Effector memory CD4-positive, alpha-beta T cell (primary cell): ENCODE measurements around the gene FAM114A2.

Source experiments
- DNase-seq, 3 donors: peaks; one replicate each; pipeline ENCODE4 v3.0.0-alpha.2; 2020
- H3K27ac ChIP-seq: 2 replicates; pipeline ENCODE4 v1.7.0; 2013; ENCODE audit warnings: mild to moderate bottlenecking, low read length, moderate library complexity; ENCODE audit not compliant: insufficient read depth, poor library complexity, severe bottlenecking
- H3K27me3 ChIP-seq: replicated peaks from 2 replicates; pipeline ENCODE4 v1.7.0; 2013; ENCODE audit warnings: mild to moderate bottlenecking, low read length; ENCODE audit not compliant: insufficient read depth, control insufficient read depth, poor library complexity, severe bottlenecking
- H3K36me3 ChIP-seq: 2 replicates; pipeline ENCODE4 v1.7.0; 2013; ENCODE audit warnings: mild to moderate bottlenecking, low read length, moderate library complexity; ENCODE audit not compliant: control insufficient read depth, insufficient read depth
- H3K4me1 ChIP-seq: 2 replicates; pipeline ENCODE4 v1.7.0; 2013; ENCODE audit warnings: low read length, mild to moderate bottlenecking; ENCODE audit not compliant: control insufficient read depth, insufficient read depth, poor library complexity, severe bottlenecking
- H3K4me3 ChIP-seq: 2 replicates; pipeline ENCODE4 v1.7.0; 2013; ENCODE audit warnings: low read length, low read depth, mild to moderate bottlenecking; ENCODE audit not compliant: insufficient read depth, poor library complexity, severe bottlenecking
- H3K9me3 ChIP-seq: 2 replicates; pipeline ENCODE4 v1.7.0; 2013; ENCODE audit warnings: mild to moderate bottlenecking, low read length, moderate library complexity; ENCODE audit not compliant: control insufficient read depth

FAM114A2 gene

GRCh38 chr5:154055201-154055600 is 16.5 kb upstream of the FAM114A2 start:
- Histone ChIP-seq H3K9me3 (no peaks in the 10 kb centered on the region), H3K4me1 (no peaks in the 10 kb centered on the region)
- no peak for DNase-seq

DNA sequence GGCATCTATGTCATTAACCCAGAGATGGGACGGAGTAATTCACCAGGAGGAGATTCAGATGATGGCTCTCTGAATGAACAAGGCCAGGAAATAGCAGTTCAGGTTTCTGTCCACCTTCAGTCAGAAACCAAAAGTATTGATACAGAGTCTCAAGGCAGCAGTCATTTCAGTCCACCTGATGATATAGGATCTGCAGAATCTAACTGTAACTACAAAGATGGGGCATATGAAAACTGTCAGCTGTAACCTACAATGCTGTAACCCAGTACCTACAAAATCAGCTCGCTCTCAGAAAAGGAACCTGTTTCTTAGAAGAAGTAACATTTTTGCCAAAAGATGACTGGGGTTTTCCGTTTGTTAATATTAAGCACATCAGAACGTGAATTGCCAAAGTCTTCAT is 14.8 kb upstream of the FAM114A2 start:
- no peak for DNase-seq
- H3K9me3 ChIP-seq: no peaks in the 10 kb centered on the region
- no peaks in the 10 kb centered on the region for H3K4me1 ChIP-seq
- no peaks in the 10 kb centered on the region for H3K27me3 ChIP-seq
- peaks cover 10% of the 10 kb centered on the region for H3K36me3 ChIP-seq
- no peak overlapping the region for H3K4me3 ChIP-seq
- no peak overlapping the region for H3K27ac ChIP-seq

More at GRCh38 chr5:154055201-154055600, 16.5 kb upstream of the FAM114A2 start:
- no peaks in the 10 kb centered on the region for H3K27me3 ChIP-seq
- no peak overlapping the region for H3K27ac ChIP-seq
- H3K36me3 ChIP-seq: peaks cover 10% of the 10 kb centered on the region
- no peak overlapping the region for H3K4me3 ChIP-seq

- no peaks in the 10 kb centered on the region for H3K4me1 ChIP-seq
- H3K9me3 ChIP-seq: no peaks in the 10 kb centered on the region
- no peak overlapping the region for H3K27ac ChIP-seq
- no peak for DNase-seq
- no peak overlapping the region for H3K4me3 ChIP-seq
- H3K36me3 ChIP-seq: peaks cover 15% of the 10 kb centered on the region
- H3K27me3 ChIP-seq: no peaks in the 10 kb centered on the region
These were observed 10.9 kb upstream of the FAM114A2 start for GRCh38 chr5:154049636-154050035.

GRCh38 chr5:154047324-154047723 is 8.6 kb upstream of the FAM114A2 start:
- Histone ChIP-seq H3K36me3 (peaks cover 5% of the 10 kb centered on the region), H3K27ac (no peak overlapping the region), H3K27me3 (no peaks in the 10 kb centered on the region), H3K4me1 (no peaks in the 10 kb centered on the region), H3K9me3 (no peaks in the 10 kb centered on the region), H3K4me3 (no peak overlapping the region)
- DNase-seq: no peak

DNA sequence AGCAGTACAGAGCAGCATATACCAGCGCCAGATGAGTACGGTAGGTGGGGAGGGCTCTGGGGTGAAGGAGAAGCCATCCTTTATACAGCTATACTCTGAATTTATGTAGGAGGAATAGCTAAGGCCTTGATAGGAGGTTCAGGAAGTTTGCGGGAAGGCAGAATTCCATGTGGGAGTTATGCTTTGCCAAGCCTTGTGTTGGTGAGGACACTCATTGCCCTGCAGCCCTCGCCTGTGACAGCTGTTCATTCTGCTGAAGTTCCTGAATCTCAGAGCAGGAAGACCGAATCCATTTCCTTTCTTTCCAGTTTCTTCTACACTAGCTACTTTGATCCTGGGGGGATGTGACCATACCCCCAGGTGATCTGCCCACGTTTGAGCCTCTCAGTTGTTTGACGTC is 7.8 kb upstream of the FAM114A2 start:
- Histone ChIP-seq H3K9me3 (no peaks in the 10 kb centered on the region), H3K36me3 (peaks cover 5% of the 10 kb centered on the region), H3K27me3 (no peaks in the 10 kb centered on the region), H3K4me1 (no peaks in the 10 kb centered on the region), H3K4me3 (no peak overlapping the region), H3K27ac (no peak overlapping the region)
- no peak for DNase-seq

- no peak for DNase-seq
- H3K27ac ChIP-seq: no peak overlapping the region
- H3K4me1 ChIP-seq: no peaks in the 10 kb centered on the region
- peaks cover 5% of the 10 kb centered on the region for H3K36me3 ChIP-seq
- H3K4me3 ChIP-seq: no peak overlapping the region
- no peaks in the 10 kb centered on the region for H3K9me3 ChIP-seq
- no peaks in the 10 kb centered on the region for H3K27me3 ChIP-seq
These were observed 5.9 kb upstream of the FAM114A2 start for GRCh38 chr5:154044581-154044980.

GRCh38 chr5:154044099-154044498 is 5.4 kb upstream of the FAM114A2 start:
- Histone ChIP-seq H3K27me3 (no peaks in the 10 kb centered on the region), H3K9me3 (no peaks in the 10 kb centered on the region), H3K27ac (no peak overlapping the region), H3K36me3 (peaks cover 5% of the 10 kb centered on the region), H3K4me3 (no peak overlapping the region), H3K4me1 (peaks cover 4% of the 10 kb centered on the region)
- DNase-seq: no peak

DNA sequence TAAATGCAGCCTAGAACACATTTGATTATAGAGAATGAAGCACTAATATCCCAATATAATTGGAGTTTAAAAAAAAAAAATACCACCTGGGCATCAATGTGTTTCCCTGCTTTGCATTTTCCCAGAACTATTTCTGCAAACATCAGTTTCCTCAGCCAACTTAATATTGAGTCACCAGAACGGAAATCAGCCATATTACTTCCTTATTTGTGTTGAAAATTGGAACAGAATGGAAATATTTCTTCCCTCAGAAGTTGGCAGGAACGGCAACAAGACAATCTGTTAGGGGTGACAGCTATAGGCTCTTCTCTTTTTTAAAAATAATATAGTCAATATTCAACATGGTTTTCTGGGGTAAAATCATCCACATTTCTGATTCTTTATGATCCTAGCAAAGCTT is 4.1 kb upstream of the FAM114A2 start:
- Histone ChIP-seq H3K27me3 (no peaks in the 10 kb centered on the region), H3K27ac (no peak overlapping the region), H3K36me3 (peaks cover 5% of the 10 kb centered on the region), H3K9me3 (no peaks in the 10 kb centered on the region), H3K4me3 (no peak overlapping the region), H3K4me1 (peaks cover 5% of the 10 kb centered on the region)
- DNase-seq: no peak

DNA sequence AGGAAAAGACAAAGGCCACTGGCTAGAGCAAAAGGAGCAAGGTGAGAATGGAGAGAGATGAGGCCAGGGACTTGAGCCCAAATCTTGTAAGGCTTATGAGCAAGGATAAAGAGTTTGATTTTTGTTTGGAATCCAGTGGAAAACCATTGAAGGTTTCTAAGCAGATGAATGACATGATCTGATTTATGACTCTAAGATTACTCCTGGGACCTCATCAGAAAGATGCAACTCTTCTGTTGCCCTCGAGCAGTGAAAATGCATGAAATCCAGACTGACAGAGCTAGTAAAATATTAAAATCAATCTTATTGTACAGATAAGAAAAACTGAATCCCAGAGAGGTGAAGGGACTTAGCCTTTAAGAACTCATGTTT is 734 bp upstream of the FAM114A2 start:
- Histone ChIP-seq H3K36me3 (no peaks in the 10 kb centered on the region), H3K4me3 (peak overlapping the region; percentile 85), H3K27ac (peak overlapping the region; percentile 77), H3K9me3 (no peaks in the 10 kb centered on the region), H3K27me3 (no peaks in the 10 kb centered on the region), H3K4me1 (peaks cover 5% of the 10 kb centered on the region)
- DNase-seq: no peak

DNA sequence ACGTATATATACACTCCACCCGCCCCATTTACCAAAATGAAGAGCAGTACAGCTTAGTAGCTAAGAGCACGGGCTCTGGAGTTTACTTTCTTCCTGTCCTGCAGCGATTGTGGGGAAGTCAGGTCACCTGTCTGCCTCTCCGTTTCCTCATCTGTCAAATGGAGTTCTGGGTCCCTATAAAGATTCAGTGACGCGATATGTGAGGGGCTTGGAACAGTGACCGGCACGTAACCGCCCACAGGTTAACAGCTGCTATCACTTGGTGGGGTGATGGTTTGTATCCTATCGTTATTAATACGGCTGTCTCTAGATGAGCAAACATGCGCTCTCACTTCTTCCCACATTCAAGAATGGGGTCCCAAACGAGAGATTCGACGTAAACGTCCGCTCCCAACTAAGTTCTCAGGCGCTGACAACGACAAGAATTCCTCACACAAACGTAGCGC is 426 bp downstream of the FAM114A2 start:
- no peaks in the 10 kb centered on the region for H3K9me3 ChIP-seq
- H3K27me3 ChIP-seq: no peaks in the 10 kb centered on the region
- peak overlapping the region; percentile 85 for H3K4me3 ChIP-seq
- DNase-seq: peak in 2 of 3 donors; percentile 9 to 24
- H3K4me1 ChIP-seq: peaks cover 5% of the 10 kb centered on the region
- H3K27ac ChIP-seq: peak overlapping the region; percentile 77
- H3K36me3 ChIP-seq: no peaks in the 10 kb centered on the region

DNA sequence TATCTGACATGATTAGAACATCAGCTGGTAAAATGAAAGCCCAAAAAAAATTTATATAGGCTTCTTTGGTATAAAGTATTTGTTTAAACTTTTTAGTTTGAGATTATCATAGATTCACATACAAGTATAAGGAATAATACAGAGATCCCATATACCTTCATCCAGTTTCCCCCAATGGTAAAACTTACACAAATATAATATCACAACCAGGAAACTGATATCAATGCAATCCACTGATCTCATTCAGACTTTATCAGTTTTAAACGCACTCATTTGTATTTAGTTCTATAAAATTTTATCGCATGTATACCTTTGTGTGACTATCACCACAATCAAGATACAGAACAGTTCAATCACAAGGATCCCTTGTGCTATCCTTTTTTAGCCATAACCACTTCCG is 3.8 kb downstream of the FAM114A2 start:
- H3K9me3 ChIP-seq: no peaks in the 10 kb centered on the region

More for the DNA sequence above, 3.8 kb downstream of the FAM114A2 start:
- Histone ChIP-seq H3K4me3 (no peak overlapping the region), H3K4me1 (peaks cover 5% of the 10 kb centered on the region), H3K27me3 (no peaks in the 10 kb centered on the region), H3K36me3 (no peaks in the 10 kb centered on the region), H3K27ac (no peak overlapping the region)
- no peak for DNase-seq
